Hepatocyte (in vitro differentiated cells): ENCODE data around the gene CHRM3. TPM values are rescaled to one million over a fixed set of nuclear protein-coding genes. Genes with fewer than 3 reads are reported as not detected.

ENCODE experiments used
- DNase-seq: peaks from one replicate; pipeline ENCODE4 v3.0.0-alpha.2; 2016; ENCODE audit warnings: low spot score
- H2AFZ ChIP-seq: fragments of 200-600 bp; sonication (generic); 2 replicates; pipeline ENCODE4 v1.6.0; 2016; ENCODE audit warnings: antibody characterized with exemption, mild to moderate bottlenecking
- H3K27ac ChIP-seq: fragments of 200-600 bp; sonication (generic); 2 replicates; pipeline ENCODE4 v1.5.1; 2016; ENCODE audit warnings: mild to moderate bottlenecking
- H3K27me3 ChIP-seq: fragments of 200-600 bp; sonication (generic); 2 replicates; pipeline ENCODE4 v1.6.1; 2016
- H3K36me3 ChIP-seq: fragments of 200-600 bp; sonication (generic); replicated peaks from 2 replicates; pipeline ENCODE4 v1.5.1; 2016; ENCODE audit warnings: low read depth; ENCODE audit not compliant: insufficient read depth
- H3K4me1 ChIP-seq: fragments of 200-600 bp; sonication (generic); 2 replicates; pipeline ENCODE4 v1.5.1; 2016; ENCODE audit warnings: mild to moderate bottlenecking, moderate library complexity; ENCODE audit not compliant: insufficient read depth
- H3K4me2 ChIP-seq: fragments of 200-600 bp; sonication (generic); 2 replicates; pipeline ENCODE4 v1.6.0; 2016
- H3K4me3 ChIP-seq: fragments of 200-600 bp; sonication (generic); 2 replicates; pipeline ENCODE4 v1.5.1; 2016; ENCODE audit warnings: mild to moderate bottlenecking
- H3K79me2 ChIP-seq: fragments of 200-600 bp; sonication (generic); 2 replicates; pipeline ENCODE4 v1.6.0; 2017; ENCODE audit warnings: mild to moderate bottlenecking
- H3K9me2 ChIP-seq: fragments of 200-600 bp; sonication (generic); replicated peaks from 2 replicates; pipeline ENCODE4 v1.6.0; 2017; ENCODE audit warnings: mild to moderate bottlenecking; ENCODE audit not compliant: insufficient read depth
- H3K9me3 ChIP-seq: fragments of 200-600 bp; sonication (generic); 2 replicates; pipeline ENCODE4 v1.5.1; 2016; ENCODE audit warnings: low read depth, mild to moderate bottlenecking
- H4K20me1 ChIP-seq: fragments of 200-600 bp; sonication (generic); 2 replicates; pipeline ENCODE4 v1.6.0; 2016; ENCODE audit warnings: mild to moderate bottlenecking; ENCODE audit not compliant: insufficient read depth, poor library complexity, severe bottlenecking
- EZH2 ChIP-seq: fragments of 200-600 bp; sonication (generic); IDR thresholded peaks from 2 replicates; pipeline ENCODE4 v1.6.1; 2016; ENCODE audit warnings: antibody characterized with exemption, mild to moderate bottlenecking, borderline replicate concordance
- EZH2phosphoT487 ChIP-seq: fragments of 200-600 bp; sonication (generic); IDR thresholded peaks from one replicate; pipeline ENCODE4 v1.6.1; 2018; ENCODE audit warnings: antibody characterized with exemption, mild to moderate bottlenecking, low read depth, moderate library complexity; ENCODE audit not compliant: unreplicated experiment, severe bottlenecking
- WGBS: methylation state at CpG from one replicate; pipeline ENCODE4 v1.1.6; 2016; ENCODE audit warnings: low lambda C conversion rate; ENCODE audit errors: missing lambda C conversion rate; 5-methylcytosine and 5-hydroxymethylcytosine counted together
- polyA plus RNA-seq: library from polyadenylated mRNA; unstranded; fragments of >200 nt; fragmentation: Nextera tagmentation; extraction: Ambion mirVana; gene quantifications from 2 replicates; pipeline ENCODE4 v1.2.1, GENCODE V29; 2016
- total RNA-seq: library from RNA; depleted of rRNA; stranded (reverse); fragments of >200 nt; gene quantifications from 2 replicates; pipeline ENCODE4 v1.2.3, GENCODE V29; 2014
- TF ChIP-seq, protein P1 (sequence below): fragments of 200-600 bp; sonication (generic); IDR thresholded peaks from 2 replicates; pipeline ENCODE4 v1.5.1; 2016; ENCODE audit warnings: antibody characterized with exemption, mild to moderate bottlenecking; ENCODE audit not compliant: poor library complexity

Gene CHRM3
- total and polyA plus RNA-seq, 2 experiments from 2014 or later: 2.5 to 6.6 TPM

- no peaks in the 10 kb centered on the region for H3K9me2 ChIP-seq
- H3K27me3 ChIP-seq: no peaks in the 10 kb centered on the region
- H3K4me1 ChIP-seq: no peaks in the 10 kb centered on the region
- no peak overlapping the region for H3K27ac ChIP-seq
- H2AFZ ChIP-seq: no peak overlapping the region
- H3K4me3 ChIP-seq: no peak overlapping the region
- no peaks in the 10 kb centered on the region for H3K9me3 ChIP-seq
- 83% methylated on average over 6 of the region's 6 CpGs for WGBS
- H4K20me1 ChIP-seq: no peaks in the 10 kb centered on the region
- TF ChIP-seq EZH2: no peak
- TF ChIP-seq EZH2phosphoT487: no peak
- TF ChIP-seq, protein P1, sequence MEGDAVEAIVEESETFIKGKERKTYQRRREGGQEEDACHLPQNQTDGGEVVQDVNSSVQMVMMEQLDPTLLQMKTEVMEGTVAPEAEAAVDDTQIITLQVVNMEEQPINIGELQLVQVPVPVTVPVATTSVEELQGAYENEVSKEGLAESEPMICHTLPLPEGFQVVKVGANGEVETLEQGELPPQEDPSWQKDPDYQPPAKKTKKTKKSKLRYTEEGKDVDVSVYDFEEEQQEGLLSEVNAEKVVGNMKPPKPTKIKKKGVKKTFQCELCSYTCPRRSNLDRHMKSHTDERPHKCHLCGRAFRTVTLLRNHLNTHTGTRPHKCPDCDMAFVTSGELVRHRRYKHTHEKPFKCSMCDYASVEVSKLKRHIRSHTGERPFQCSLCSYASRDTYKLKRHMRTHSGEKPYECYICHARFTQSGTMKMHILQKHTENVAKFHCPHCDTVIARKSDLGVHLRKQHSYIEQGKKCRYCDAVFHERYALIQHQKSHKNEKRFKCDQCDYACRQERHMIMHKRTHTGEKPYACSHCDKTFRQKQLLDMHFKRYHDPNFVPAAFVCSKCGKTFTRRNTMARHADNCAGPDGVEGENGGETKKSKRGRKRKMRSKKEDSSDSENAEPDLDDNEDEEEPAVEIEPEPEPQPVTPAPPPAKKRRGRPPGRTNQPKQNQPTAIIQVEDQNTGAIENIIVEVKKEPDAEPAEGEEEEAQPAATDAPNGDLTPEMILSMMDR: no peak
- H3K36me3 ChIP-seq: no peaks in the 10 kb centered on the region
- H3K4me2 ChIP-seq: no peak overlapping the region
- no peaks in the 10 kb centered on the region for H3K79me2 ChIP-seq
- no peak for DNase-seq
These were observed 37.6 kb upstream of the CHRM3 start for GRCh38 chr1:239348635-239349353.

GRCh38 chr1:239349699-239350098, 36.7 kb upstream of the CHRM3 start:
- Histone ChIP-seq H2AFZ (no peak overlapping the region), H3K4me1 (no peaks in the 10 kb centered on the region), H3K9me3 (no peaks in the 10 kb centered on the region), H4K20me1 (no peaks in the 10 kb centered on the region), H3K27ac (no peak overlapping the region), H3K27me3 (no peaks in the 10 kb centered on the region), H3K36me3 (no peaks in the 10 kb centered on the region), H3K9me2 (no peaks in the 10 kb centered on the region), H3K79me2 (no peaks in the 10 kb centered on the region), H3K4me2 (no peak overlapping the region), H3K4me3 (no peak overlapping the region)
- TF ChIP-seq EZH2phosphoT487 (no peak), EZH2 (no peak)
- TF ChIP-seq, protein P1: no peak
- WGBS: 98% methylated on average over 6 of the region's 6 CpGs
- DNase-seq: no peak

DNA sequence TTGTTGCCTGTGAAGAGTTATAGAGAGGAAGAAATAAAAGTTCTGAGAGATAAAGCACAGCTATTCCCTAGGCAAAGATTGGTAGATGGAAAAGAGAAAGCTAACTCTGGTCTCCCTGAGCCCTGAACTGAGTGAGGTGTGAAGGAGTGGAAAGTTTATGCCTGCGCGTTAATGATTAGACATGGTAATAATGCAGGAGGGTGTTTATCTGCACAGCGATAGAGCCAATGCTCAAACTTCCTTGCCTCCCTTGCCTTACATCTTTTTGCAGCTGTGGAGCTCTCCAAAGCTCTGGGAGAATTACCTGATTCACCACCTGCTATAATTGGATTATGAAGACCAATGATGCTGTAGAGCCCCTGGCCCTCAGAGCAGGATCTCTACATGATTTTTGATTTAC, 32.8 kb upstream of the CHRM3 start:
- WGBS: 55% methylated on average over 3 of the region's 3 CpGs
- TF ChIP-seq, protein P1: no peak
- TF ChIP-seq EZH2: no peak
- TF ChIP-seq EZH2phosphoT487: no peak
- Histone ChIP-seq H2AFZ (no peak overlapping the region), H3K4me2 (no peak overlapping the region), H3K4me3 (no peak overlapping the region), H4K20me1 (no peaks in the 10 kb centered on the region), H3K36me3 (no peaks in the 10 kb centered on the region), H3K79me2 (no peaks in the 10 kb centered on the region), H3K9me2 (no peaks in the 10 kb centered on the region), H3K4me1 (no peaks in the 10 kb centered on the region), H3K27ac (no peak overlapping the region), H3K9me3 (no peaks in the 10 kb centered on the region), H3K27me3 (no peaks in the 10 kb centered on the region)
- peak; percentile 58 for DNase-seq
